ENCODE results near the gene RAB22A.

DNA sequence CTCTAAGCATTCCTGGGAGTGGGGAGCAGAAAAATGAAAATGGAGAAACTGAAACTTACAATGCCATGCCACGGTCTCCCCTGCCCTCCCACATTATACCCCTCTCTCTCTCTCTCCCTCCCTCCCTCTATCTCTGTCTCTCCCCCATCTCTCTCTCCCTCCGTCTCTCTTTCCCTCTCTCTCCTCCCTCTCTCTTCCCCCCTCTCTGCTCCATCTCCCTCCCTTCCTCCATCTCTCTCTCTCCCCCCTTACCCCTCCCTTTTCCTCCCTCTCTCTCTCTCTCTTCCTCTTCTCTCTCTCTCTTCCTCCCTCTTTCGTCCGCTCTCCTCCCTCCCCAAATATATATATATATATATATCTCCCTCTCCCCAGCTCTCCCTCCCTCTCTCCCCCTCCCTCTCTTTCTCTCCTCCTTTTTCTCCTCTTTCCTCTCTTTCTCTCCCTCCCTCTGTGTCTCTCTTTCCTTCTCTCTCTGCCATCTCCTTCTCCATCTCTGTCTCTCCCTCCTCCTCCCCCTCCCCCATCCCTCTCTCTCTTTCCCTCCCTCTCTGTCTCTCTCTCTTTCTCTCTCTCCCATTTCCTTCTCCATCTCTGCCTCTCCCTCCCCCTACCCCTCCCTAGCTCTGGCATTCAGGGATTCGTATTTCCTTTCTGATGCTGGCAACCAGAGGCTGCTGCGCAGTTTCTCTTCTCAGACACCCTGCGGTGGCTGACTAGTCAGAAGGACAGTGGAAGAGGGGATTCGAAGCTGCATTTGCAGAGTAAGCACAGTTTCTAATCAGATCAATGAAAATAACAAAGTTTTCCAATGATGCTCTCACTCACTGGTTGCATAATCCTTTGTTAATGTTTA, 65.6 kb downstream of the RAB22A start:
- TF ChIP-seq POLR2A (IDR thresholded peaks at IDR 0.05; ENCODE audit: low read length) (no peak), NFE2L2 (conservative IDR thresholded peaks at IDR 0.05; ENCODE audit: low read length) (no peak), NPAS2 (CRISPR knock-in tag; IDR thresholded peaks at IDR 0.05; ENCODE audit: borderline replicate concordance) (no peak), KDM5A (IDR thresholded peaks at IDR 0.05) (no peak), RCOR1 (IDR thresholded peaks at IDR 0.05; ENCODE audit: low read depth, low read length) (no peak), JUNB (IDR thresholded peaks at IDR 0.05) (no peak), CEBPB (IDR thresholded peaks at IDR 0.05) (no peak), EP300 (IDR thresholded peaks at IDR 0.05) (no peak), FOSL2 (IDR thresholded peaks at IDR 0.05) (no peak), FOSL2 (CRISPR knock-in tag; IDR thresholded peaks at IDR 0.05) (no peak), RAD21 (conservative IDR thresholded peaks at IDR 0.05 in 1 of 2, IDR thresholded peaks at IDR 0.05 in 1 of 2) (no peak)
- TF ChIP-seq, protein P1, sequence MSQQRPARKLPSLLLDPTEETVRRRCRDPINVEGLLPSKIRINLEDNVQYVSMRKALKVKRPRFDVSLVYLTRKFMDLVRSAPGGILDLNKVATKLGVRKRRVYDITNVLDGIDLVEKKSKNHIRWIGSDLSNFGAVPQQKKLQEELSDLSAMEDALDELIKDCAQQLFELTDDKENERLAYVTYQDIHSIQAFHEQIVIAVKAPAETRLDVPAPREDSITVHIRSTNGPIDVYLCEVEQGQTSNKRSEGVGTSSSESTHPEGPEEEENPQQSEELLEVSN (IDR thresholded peaks at IDR 0.05; ENCODE audit: borderline replicate concordance, low read depth), result no peak
- TF ChIP-seq, protein P2, sequence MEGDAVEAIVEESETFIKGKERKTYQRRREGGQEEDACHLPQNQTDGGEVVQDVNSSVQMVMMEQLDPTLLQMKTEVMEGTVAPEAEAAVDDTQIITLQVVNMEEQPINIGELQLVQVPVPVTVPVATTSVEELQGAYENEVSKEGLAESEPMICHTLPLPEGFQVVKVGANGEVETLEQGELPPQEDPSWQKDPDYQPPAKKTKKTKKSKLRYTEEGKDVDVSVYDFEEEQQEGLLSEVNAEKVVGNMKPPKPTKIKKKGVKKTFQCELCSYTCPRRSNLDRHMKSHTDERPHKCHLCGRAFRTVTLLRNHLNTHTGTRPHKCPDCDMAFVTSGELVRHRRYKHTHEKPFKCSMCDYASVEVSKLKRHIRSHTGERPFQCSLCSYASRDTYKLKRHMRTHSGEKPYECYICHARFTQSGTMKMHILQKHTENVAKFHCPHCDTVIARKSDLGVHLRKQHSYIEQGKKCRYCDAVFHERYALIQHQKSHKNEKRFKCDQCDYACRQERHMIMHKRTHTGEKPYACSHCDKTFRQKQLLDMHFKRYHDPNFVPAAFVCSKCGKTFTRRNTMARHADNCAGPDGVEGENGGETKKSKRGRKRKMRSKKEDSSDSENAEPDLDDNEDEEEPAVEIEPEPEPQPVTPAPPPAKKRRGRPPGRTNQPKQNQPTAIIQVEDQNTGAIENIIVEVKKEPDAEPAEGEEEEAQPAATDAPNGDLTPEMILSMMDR (IDR thresholded peaks at IDR 0.05), result no peak
- TF ChIP-seq, protein P3, sequence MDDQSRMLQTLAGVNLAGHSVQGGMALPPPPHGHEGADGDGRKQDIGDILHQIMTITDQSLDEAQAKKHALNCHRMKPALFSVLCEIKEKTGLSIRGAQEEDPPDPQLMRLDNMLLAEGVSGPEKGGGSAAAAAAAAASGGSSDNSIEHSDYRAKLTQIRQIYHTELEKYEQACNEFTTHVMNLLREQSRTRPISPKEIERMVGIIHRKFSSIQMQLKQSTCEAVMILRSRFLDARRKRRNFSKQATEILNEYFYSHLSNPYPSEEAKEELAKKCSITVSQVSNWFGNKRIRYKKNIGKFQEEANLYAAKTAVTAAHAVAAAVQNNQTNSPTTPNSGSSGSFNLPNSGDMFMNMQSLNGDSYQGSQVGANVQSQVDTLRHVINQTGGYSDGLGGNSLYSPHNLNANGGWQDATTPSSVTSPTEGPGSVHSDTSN (IDR thresholded peaks at IDR 0.05), result no peak
- TF ChIP-seq, protein P4, sequence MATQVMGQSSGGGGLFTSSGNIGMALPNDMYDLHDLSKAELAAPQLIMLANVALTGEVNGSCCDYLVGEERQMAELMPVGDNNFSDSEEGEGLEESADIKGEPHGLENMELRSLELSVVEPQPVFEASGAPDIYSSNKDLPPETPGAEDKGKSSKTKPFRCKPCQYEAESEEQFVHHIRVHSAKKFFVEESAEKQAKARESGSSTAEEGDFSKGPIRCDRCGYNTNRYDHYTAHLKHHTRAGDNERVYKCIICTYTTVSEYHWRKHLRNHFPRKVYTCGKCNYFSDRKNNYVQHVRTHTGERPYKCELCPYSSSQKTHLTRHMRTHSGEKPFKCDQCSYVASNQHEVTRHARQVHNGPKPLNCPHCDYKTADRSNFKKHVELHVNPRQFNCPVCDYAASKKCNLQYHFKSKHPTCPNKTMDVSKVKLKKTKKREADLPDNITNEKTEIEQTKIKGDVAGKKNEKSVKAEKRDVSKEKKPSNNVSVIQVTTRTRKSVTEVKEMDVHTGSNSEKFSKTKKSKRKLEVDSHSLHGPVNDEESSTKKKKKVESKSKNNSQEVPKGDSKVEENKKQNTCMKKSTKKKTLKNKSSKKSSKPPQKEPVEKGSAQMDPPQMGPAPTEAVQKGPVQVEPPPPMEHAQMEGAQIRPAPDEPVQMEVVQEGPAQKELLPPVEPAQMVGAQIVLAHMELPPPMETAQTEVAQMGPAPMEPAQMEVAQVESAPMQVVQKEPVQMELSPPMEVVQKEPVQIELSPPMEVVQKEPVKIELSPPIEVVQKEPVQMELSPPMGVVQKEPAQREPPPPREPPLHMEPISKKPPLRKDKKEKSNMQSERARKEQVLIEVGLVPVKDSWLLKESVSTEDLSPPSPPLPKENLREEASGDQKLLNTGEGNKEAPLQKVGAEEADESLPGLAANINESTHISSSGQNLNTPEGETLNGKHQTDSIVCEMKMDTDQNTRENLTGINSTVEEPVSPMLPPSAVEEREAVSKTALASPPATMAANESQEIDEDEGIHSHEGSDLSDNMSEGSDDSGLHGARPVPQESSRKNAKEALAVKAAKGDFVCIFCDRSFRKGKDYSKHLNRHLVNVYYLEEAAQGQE (IDR thresholded peaks at IDR 0.05), result no peak
